ENCODE results near the gene KLHDC10.
"Not testable (repeated sequence)": the region's sequence is repeated elsewhere in the genome, so short reads cannot be mapped to it uniquely, and the experiment has no call there.

The KLHDC10 gene

GRCh38 chr7:130142654-130143333 is 72.5 kb downstream of the KLHDC10 start:
- no peak for DNase-seq

GRCh38 chr7:130143334-130143732 is 73.0 kb downstream of the KLHDC10 start:
- DNase-seq: no peak

GRCh38 chr7:130143986-130144311 is 73.6 kb downstream of the KLHDC10 start:
- no peak for DNase-seq

GRCh38 chr7:130144312-130145171 is 74.2 kb downstream of the KLHDC10 start:
- DNase-seq: no peak

GRCh38 chr7:130145424-130146100 is 75.2 kb downstream of the KLHDC10 start:
- DNase-seq: no peak

GRCh38 chr7:130146142-130146541 is 75.8 kb downstream of the KLHDC10 start:
- not testable (repeated sequence) for DNase-seq

GRCh38 chr7:130146693-130147405 is 76.5 kb downstream of the KLHDC10 start:
- no peak for DNase-seq

GRCh38 chr7:130147710-130148325 is 77.5 kb downstream of the KLHDC10 start:
- no peak for DNase-seq

GRCh38 chr7:130148561-130148960 is 78.2 kb downstream of the KLHDC10 start:
- no peak for DNase-seq

GRCh38 chr7:130149281-130150139 is 79.2 kb downstream of the KLHDC10 start:
- DNase-seq: no peak

GRCh38 chr7:130150587-130150986 is 80.3 kb downstream of the KLHDC10 start:
- DNase-seq: no peak

- no peak for DNase-seq
Observed at GRCh38 chr7:130151591-130152492, 81.5 kb downstream of the KLHDC10 start.

- DNase-seq: no peak
Observed at GRCh38 chr7:130152493-130153210, 82.3 kb downstream of the KLHDC10 start.

GRCh38 chr7:130153211-130153908 is 83.0 kb downstream of the KLHDC10 start:
- no peak for DNase-seq

GRCh38 chr7:130154131-130154500 is 83.8 kb downstream of the KLHDC10 start:
- DNase-seq: no peak

GRCh38 chr7:130154501-130155317 is 84.4 kb downstream of the KLHDC10 start:
- DNase-seq: no peak

GRCh38 chr7:130156140-130156539 is 85.8 kb downstream of the KLHDC10 start:
- DNase-seq: no peak

GRCh38 chr7:130157700-130158099 is 87.4 kb downstream of the KLHDC10 start:
- DNase-seq: no peak
